HG03432 (cell line): ENCODE measurements around the gene ROR1.
"Not testable (repeated sequence)": the region's sequence is repeated elsewhere in the genome, so short reads cannot be mapped to it uniquely, and the experiment has no call there.

ENCODE experiments used
- ATAC-seq: cut with Tn5 transposase; IDR thresholded peaks from one replicate; pipeline ENCODE4 v1.9.1; 2021; ENCODE audit warnings: mild to moderate bottlenecking, moderate library complexity; ENCODE audit not compliant: unreplicated experiment

Gene ROR1

DNA sequence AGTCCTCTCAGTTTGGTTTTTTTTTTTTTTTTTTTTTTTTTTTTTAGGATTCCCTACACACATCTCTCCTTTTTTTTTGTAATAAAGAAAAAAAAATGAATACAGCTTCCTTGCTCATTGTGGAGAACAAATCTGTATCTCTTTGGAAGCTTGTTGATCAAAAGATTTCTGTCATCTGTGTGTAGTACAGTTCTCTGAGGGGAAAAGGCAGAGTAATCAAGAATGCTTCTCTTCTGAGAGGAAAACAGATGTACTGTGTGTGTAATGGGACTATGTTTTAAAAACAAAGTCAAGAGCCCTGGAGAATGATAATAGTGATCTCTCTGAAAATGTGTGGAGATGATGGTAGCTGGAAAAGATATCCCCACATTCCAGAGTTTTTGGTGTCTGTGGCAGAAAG lies 16.5 kb upstream of the ROR1 start:
- ATAC-seq, result no peak

DNA sequence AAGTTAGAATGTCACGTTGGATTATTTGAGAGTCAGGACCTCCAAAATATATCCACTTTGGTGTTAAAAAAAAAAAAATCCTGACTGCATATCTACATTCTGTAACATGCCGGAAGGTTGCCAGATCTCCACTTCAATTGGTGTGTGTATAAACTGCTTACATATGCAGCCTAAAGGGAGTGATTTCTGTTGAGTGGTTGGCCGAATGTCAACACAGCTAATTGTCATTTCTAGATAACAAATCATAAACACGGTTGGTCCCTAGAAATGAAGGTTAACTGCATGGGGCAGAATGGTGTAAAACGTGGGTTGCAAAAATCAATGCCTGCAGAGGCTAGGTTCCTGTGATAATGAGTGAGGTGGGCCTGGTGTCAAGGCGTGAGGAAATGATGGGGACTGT lies 15.0 kb upstream of the ROR1 start:
- no peak for ATAC-seq

DNA sequence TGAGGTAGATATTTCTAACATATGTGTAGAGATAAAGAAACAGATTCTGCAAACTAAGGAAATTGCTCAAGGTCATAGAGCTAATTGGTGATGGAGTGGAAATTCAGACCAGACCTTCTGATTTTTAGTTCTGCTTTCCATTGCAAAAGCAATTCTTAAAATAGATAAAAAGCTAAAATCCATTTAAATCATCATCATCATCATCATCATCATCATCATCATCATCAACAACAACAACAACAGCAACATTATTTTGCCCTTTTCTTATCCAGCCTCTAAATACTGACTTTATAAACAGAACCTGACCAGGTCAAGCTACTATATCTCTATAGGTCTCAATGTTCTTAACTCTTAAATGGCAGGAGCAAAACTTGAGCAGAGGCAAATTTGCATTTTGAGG lies 14.0 kb upstream of the ROR1 start:
- no peak for ATAC-seq

DNA sequence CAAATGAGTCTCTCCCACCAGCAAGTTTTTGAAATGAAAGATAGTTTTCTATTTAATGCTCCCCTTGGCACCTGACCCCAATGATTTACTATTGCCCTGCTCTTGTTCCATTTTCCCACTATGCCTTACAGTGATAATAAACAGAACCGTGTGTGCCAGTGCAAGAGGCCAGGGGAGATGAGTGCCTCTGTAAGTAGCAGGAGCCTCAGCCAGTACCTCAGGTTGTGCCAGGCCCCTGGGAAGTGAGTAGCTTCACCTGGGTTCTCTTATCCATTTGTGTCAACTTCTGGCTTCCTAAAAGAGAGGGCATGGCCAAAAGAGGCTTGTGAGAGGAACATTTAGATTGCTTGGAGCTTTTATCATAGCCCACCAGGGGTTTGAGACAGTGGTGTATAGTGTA lies 3.4 kb upstream of the ROR1 start:
- ATAC-seq, result no peak

DNA sequence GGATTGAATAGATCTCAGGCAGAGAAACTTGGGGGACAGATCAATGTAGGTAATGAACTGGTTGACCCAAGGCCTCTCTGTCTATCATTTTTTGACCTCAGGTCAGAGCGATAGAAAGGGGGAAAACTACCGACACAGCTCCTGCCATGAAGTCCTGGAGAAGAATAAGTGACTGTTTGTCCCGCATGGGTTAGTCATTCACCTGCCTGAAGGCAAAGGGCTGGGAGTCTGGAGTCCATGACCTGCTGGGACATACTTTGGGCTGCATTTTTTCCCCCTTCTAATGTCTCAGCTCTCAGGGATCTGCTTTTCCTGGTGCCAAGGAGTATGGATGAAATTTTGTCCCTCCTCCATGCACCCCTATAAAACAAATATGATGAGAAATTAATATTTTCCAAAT lies 1.6 kb upstream of the ROR1 start:
- no peak for ATAC-seq

DNA sequence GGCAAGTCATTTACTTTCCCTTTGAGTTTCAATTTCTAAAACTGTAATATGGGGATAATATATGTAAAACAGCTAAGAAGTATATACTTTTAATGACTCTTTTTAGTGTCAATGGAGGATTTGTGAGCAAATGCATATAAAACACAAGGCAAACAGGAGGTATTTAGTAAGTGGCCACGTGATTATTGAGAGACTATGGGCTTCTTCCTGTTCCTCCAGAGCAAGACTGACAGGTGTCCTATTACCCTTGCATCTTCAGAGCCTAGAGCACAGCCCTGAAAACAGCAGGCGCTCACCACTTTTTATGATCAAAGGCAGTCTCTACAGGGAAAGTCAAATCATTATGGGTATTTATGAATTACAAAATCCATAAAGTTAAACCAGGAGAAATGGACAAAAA lies 941 bp upstream of the ROR1 start:
- no peak for ATAC-seq

DNA sequence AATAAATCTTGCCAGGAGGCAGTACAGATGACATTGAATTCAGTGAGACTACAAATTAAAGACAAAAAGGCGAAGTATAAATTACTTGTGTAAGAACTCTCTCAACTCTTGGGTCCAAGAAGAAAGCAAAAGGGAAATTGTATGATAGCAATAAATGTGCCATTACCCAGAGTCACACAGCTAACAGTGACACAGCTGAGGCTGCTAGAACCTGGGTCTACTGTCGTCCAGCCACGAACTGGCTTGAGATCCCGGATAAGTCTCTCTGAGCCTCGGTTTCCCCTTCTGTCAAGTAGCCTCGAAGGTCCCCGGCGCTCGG lies 362 bp upstream of the ROR1 start:
- peak; percentile 5 for ATAC-seq

DNA sequence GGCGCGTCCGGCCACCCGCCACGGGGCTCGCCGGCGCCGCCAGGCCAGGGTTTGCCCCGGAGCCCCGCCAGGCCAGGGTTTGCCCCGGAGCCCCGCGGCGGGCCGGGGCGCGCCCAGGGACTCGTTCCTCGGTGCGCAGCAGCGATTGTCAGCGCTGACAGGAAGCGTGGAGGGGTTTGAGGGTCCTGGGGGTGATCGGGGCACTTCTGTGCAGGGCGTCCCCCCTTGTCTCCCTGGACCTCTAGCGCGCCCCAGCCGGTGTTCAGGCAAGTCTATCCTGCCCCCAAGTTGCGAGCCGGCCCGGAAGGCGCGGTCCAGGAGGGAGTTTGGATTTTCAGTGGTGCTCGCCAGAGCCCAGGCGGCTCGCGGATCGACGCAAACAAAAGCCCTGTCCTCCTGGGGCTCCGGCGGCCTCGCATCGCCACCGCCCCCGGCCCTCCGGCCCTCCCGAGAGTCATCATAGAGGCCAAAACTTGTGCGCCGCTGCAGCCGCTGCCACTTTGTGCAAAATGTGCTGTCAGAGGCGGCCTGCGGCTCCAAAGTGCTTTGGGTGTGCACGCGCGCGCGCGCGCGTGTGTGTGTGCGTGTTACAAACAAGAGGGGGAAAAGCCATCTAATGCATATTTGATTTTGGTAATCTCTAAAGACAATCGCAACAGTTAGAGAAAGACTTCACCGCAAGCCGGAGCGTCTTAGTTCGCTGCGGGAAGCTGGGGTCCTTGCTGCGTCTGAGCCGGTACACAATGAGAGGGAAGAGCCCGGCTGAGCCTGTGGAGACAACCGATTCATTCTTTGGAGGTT lies 1.0 kb downstream of the ROR1 start:
- peak; percentile 30 for ATAC-seq

DNA sequence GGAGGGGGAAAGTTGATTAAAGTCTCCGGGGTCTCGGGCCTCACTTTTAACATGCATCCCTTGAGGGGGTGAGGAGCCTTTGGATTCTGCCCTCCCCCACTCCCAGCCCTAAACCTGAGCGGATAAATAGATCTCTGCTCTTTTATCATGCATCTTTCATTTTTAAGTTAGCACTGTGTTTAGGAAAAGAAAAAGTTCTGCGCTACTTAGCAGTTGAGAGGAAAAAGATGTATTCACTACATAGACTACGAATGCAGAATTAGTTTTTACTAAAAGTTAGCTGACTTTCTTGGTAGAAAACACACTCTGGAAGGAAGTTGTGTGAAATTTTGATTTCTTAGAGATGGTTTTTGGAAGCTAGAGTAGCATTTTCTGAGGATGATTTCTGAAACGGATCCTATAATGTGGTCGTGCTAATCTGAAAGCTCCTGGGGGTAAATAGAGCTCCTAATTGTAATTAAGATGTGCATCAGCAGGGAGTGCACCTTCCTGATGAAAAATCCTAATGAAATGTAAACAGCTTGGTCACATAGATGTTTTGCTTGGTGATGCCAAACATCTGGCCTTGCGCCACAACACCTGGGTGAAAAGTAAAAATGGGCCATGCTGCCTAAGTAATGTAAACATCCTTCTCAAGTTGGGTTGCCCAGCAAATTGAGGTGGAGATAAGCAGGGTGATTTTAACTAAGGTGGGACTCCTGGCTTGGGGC lies 1.8 kb downstream of the ROR1 start:
- no peak for ATAC-seq

DNA sequence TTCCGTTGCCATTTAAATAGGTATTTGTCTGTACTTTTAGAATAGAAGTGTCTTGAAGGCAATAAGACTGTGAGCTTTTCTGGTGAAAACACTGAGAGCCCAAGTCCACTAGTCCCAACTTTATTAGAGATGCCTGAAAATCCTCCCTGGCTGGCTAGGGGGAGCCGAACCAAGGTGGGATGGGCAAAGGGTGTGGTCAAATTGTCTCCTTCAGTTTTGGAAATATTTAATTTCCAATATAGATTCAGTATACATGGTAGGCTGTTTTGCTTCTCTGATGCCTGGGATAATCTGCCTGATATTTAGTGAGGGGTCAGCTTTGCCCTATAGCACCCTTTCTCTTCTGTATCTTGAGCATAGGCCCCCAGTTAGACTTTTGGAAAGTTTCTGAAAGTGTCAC lies 3.5 kb downstream of the ROR1 start:
- no peak for ATAC-seq

DNA sequence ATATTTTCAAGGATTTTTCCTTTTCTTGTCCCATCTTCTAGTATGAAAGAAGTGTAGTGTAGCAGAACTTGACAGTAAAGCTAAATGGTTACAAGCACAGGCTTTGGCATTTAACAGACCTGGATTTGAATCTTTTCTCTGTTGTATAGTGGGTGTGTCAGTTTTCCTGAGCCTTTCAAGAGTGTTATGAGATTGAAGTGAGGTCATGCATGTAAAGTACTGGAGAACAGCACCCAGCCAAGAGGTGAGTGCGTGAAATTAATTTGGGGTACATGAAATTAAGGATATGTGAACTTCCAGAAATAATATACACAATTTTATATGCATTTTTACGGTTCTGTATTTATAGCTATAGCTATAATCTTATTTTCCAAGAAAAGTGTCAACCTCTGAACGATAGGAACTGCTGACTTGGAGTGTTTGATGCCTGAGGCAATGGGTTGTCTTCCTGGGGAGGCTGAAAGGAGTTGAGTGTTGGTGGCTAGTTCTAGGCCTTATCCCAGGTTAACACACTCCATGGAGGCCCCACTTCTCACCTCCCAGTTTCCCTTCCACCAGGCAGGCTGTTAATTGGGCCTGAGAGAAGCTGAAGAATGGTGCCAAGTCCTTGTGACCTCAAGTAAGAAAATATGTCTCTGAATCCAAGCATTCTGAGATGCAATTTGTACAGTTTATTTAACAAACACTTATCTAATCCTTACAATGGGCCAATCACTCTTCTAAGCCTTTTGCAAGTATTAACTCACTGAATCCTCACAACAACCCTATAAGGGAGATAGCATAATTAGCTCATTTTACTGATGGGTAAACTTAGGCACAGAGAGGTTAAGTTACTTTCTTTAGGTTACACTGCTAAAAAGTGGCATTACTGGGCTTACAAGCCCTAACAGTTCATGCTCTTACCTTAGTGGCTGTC lies 4.4 kb downstream of the ROR1 start:
- no peak for ATAC-seq

DNA sequence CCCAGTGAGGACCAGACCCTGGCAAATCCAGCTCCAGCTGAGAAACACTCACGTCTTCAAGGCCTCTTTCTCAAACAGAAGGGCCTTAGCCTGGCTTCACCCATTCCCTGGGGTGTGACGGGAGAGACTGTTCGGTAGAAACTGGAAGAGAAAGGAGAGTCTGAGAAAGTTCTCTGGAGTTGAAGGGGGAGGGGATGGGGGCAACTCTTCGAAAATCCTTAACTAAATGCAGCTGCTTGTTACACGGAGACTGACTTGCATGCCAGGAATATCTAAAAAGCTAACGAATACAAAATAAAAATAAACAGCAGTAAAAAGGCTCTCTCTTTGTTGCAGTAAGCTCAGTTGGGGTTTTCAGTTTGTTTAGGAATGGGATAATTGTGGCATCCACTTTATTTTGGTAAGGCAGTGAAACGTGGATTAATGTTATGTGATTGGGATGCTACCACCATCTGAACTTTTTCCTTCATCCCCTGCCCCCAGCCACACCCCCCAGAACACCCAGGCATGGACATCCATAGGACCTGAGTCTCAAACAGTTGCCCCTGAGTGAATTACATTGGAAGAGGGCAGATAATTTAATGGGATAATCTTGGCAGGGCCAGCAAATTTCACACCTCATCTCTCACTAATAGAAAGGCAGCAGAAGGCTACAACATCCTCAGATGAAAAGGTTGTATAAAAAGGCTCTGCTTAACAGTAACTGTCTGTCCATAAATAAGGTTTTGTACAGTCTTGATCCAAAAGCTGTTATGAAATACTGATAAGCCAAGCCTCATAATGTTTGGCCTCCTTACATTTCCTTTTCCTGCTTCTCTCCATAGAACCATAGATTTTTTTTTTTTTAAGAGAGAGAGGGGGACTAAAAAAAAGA lies 5.8 kb downstream of the ROR1 start:
- ATAC-seq, result no peak

DNA sequence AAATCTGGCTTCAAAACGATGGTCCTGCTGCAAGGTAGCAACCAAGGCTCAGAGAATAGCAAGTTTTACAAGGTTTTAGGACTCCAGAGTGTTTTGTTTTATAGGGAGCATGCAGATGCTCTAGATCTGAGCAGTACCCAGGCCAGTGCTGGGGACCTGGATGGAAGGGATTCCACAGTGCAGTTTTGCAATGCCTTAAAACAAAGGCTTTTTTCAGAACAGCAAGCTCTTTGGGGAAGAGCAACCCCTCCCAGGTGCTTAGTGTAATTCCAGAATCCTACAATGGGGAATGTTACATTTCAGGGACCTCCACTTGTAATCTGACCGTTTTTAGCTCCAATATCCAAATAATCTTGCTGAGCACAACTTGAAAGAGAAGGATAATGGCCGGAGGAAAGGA lies 6.7 kb downstream of the ROR1 start:
- ATAC-seq, result no peak

DNA sequence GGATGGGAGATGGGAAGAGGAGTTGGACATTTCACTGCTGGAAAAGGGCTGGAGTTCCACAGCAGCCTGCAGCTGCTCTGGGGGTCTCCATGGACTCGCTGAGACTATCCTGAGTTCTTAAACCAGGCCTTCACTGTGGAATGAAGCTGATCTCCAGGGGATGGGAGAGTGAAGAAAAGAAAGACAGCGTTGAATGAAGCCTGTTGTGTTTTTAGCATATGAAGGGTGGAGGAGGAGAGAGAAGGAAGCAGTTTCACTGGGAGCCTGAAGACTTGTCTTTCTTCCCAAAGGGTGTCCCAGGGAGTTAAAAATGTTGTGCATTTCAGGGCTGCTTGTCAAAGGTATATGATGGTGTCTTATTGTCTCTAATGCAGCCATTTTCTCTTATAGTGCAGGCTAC lies 9.2 kb downstream of the ROR1 start:
- ATAC-seq, result no peak

DNA sequence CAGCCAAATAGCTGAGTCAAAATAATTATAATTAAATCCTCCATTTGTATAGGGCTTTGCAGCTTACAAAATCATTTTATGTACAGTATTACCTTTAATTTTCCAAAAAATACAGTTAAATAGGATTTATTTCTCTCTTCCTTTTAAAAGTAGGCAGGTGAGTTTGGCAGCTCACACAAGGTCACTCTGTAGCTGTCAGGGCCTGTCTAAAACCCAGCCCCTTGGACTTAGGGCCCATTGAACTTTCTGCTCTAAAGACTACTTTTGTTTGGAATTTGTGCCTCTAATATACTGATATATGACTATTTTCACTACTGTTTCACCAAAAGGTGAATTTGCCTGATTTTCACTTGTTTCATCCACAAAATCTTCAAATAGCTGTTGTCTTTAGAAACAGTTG lies 10.3 kb downstream of the ROR1 start:
- ATAC-seq, result no peak

DNA sequence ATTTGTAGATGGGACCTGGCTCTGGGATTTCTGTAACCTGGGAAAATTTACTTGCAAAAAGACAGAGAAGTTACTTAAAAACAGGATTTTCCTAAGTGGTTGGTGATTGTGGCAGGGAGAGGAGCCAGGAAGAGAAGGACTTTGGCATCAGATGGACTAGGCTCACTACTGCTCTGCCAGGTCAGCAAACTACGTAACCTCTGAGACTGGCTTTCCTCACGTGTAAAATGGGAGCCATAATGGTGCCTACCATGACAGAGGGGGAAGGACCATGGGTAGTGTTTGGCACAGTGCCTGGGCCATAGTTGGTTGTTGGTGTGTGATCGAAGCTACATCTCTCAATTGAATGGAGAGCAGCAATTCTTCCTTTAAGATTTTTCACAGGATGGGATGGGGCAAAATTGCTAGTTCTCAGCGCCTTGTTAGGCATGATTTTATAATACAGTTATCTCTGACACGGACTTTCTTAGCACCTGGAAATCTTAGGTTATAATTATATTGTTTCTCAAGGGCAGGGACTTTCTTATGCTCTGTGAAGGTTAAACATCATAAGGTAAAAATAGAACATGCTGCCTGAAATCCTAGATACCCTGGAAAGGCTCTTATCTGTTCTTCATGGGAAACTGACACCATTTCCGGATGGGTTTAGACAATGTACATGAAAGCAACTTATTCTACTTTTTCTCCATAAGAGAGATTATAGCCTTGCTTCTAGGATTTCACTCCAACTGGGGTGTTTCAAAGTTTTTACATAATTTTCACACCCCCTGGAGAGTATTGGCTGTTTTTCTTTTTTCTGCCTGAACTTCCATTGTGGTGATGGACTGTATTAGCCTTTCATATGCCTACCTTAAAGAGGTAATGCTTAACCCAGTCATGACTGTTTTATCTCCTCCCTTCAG lies 10.9 kb downstream of the ROR1 start:
- no peak for ATAC-seq

DNA sequence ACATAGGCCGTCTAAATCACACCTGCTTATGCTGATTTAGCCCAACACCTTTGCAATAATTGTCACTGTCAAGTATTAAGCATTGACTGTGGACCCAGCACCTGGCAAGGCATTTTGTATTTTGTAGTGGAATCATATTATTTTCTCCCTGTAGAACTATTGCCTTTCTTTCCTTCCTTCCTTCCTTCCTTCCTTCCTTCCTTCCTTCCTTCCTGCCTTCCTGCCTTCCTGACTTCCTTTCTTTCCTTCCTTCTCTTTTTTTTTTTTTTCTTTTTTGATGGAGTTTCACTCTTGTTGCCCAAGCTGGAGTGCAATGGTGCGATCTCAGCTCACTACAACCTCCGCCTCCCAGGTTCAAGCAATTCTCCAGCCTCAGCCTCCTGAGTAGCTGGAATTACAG lies 13.5 kb downstream of the ROR1 start:
- ATAC-seq, result not testable (repeated sequence)

DNA sequence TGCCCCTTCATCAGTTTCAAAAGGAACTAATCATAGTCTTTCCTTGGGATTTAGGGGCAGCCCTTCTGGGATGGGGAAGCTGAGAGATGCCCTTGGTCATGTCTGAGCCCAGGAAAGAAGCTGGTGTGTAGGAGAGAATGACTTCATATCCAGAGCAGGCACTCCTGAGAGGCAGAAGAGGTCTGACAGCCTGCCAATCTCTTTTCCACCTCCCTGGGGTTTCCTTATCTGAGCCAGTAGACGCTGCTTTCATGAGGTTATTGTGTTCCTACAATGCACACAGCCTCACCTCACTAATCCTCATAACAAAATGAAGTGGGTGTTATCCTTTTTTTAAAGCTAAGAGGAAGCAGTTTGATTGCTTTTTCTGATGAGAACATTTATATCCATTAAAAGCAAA lies 14.1 kb downstream of the ROR1 start:
- no peak for ATAC-seq

DNA sequence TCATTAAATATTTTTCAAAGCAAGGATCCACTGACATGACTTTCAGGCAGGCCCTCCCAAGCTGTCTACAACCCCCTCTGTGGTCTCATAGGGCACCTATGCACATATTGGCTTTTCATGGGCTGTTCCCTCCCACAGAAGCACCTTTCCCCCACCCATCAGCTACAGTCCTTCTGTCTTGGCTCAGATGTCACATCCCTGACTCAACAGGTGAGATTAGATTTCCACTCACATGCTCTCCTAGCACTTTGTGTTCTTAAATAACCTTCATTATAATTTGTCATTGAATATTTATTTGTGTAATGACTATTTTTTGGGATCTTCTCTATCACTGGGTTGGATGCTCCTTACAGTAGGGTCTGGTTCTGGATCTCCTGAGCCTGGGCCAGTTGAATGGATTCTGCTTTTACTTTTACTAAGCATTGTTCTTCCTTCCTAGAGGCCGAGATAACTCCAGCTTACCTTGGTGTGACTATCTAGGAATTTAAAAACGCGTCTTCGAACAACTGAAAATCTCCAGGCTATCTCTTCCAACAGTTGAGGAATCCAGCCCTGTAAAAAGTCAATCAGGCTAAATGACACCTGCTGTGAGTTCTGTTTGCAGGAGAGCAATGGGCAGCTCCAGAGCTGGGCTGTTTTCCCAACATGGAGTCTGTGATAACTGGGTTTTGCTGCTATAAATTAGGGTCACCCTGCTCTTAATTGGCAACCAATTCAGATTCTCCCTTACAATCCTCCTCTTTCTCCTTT lies 16.2 kb downstream of the ROR1 start:
- no peak for ATAC-seq
